Tibial artery (tissue), 4 donors: Measurements from ENCODE around the gene MACROD2.

ENCODE experiments used
- DNase-seq, 2 donors: peaks; one replicate each; pipeline ENCODE4 v3.0.0-alpha.2; 2019
- H3K27ac ChIP-seq, 2 donors: fragments of 200-600 bp; sonication (generic) in 1 of 2; 1 replicate in 1 of 2; 2 replicates in 1 of 2; pipeline ENCODE4 v1.5.1; 2018 to 2019; ENCODE audit warnings: mild to moderate bottlenecking in 1 of 2
- H3K27me3 ChIP-seq, 2 donors: fragments of 200-600 bp; sonication (generic) in 1 of 2; one replicate each; pipeline versions ENCODE4 v1.5.1 to v1.6.0; 2016 to 2019
- H3K36me3 ChIP-seq, 3 donors: fragments of 200-600 bp; sonication (generic) in 2 of 3; one replicate each; pipeline ENCODE4 v1.5.1; 2016 to 2019; ENCODE audit warnings: mild to moderate bottlenecking in 2 of 3
- H3K4me1 ChIP-seq, 4 donors: fragments of 200-600 bp; sonication (generic) in 2 of 4; 1 replicate in 3 of 4; 2 replicates in 1 of 4; pipeline ENCODE4 v1.5.1; 2016 to 2019
- H3K4me3 ChIP-seq, 2 donors: fragments of 200-600 bp; sonication (generic) in 1 of 2; 1 replicate in 1 of 2; 2 replicates in 1 of 2; pipeline ENCODE4 v1.5.1; 2018 to 2019; ENCODE audit warnings: mild to moderate bottlenecking in 2 of 2
- H3K9me3 ChIP-seq, 3 donors: fragments of 200-600 bp; sonication (generic) in 1 of 3; one replicate each; pipeline ENCODE4 v1.5.1; 2016 to 2019
- intact Hi-C: fragments of 100-400 bp; cut with DNase I; formaldehyde crosslinking; loops from one replicate; pipeline ENCODE4 v1.15.0; 2023; ENCODE audit warnings: low total_unique reads
- TF ChIP-seq, protein P1 (sequence below), 2 experiments: fragments of 200-600 bp in 1 of 2; fragments of 450-650 bp in 1 of 2; IDR thresholded peaks; one replicate each; pipeline ENCODE4 v1.5.1; 2017 to 2019; ENCODE audit warnings: antibody characterized with exemption in 2 of 2, mild to moderate bottlenecking in 1 of 2, moderate library complexity in 1 of 2

Gene MACROD2

DNA sequence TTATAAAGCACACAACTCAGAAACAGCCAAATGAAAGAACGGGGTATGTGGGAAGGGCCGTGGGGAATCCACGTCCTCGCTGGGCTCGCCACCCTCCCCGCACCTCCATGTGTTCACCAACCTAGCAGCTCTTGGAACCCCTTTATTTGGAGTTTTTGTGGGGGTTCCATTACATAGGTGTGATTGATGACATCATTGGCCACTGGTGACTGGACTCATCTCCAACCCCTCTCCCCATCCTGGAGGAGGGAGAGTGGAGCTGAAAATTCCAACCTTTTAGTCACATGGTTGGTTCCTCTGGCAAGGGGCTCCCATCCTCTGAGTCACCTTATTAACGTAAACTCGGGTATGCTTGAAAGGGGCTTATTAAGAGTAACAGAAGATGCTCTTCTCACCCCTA lies 934.1 kb downstream of the MACROD2 start:
- TF ChIP-seq, protein P1, sequence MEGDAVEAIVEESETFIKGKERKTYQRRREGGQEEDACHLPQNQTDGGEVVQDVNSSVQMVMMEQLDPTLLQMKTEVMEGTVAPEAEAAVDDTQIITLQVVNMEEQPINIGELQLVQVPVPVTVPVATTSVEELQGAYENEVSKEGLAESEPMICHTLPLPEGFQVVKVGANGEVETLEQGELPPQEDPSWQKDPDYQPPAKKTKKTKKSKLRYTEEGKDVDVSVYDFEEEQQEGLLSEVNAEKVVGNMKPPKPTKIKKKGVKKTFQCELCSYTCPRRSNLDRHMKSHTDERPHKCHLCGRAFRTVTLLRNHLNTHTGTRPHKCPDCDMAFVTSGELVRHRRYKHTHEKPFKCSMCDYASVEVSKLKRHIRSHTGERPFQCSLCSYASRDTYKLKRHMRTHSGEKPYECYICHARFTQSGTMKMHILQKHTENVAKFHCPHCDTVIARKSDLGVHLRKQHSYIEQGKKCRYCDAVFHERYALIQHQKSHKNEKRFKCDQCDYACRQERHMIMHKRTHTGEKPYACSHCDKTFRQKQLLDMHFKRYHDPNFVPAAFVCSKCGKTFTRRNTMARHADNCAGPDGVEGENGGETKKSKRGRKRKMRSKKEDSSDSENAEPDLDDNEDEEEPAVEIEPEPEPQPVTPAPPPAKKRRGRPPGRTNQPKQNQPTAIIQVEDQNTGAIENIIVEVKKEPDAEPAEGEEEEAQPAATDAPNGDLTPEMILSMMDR (IDR thresholded peaks at IDR 0.05): no peak
- intact Hi-C loops: no loop called here

DNA sequence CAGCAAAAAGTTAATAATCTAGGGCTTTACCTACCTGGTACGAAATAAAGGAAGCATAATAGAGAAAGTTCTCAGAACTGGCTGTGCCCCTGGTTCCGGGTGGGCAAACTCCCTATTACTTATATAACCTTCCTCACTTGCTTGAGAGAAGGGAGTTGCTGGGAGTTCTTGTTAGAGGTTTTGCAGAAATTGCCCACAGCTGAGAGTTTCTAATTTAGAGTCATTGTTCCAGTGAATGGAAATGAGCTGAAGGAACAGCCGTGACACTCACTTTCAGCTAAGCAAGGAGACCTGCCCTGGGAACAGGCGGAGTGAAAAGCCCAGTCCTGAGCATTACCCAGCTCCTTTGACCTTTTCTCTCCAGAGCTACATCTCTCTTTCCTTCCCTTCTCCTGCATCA lies 936.7 kb downstream of the MACROD2 start:
- DNase-seq: no peak
- TF ChIP-seq, protein P1 (IDR thresholded peaks at IDR 0.05): no peak

More for the DNA sequence above, 934.1 kb downstream of the MACROD2 start:
- DNase-seq: no peak
- Histone ChIP-seq H3K36me3 (no peaks in the 10 kb centered on the region), H3K9me3 (no peaks in the 10 kb centered on the region), H3K4me1 (peaks cover 0 to 8% (median 0%) of the 10 kb centered on the region in 4 donors), H3K27me3 (no peaks in the 10 kb centered on the region), H3K27ac (no peak overlapping the region), H3K4me3 (no peak overlapping the region)

DNA sequence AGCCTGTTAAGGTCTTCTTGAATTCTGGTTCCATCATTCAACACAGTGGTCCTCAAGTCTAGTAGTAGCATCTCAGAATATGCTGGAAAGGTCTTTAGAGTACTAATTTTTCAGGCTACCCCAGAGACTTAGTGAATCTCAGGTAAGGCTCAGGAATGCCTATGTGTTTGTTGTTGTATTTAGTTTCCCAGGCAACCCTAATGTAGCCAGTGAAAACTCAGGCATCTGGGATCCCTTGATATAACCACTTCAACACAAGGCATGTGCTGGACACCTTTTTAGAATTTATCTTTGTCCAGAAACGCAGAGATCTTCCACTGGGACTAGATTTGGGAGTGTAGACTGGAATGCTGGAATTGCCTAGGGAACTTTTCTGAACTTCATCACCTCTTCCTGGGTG lies 940.0 kb downstream of the MACROD2 start:
- TF ChIP-seq, protein P1 (IDR thresholded peaks at IDR 0.05): no peak
- intact Hi-C loops: no loop called here

More for the DNA sequence above, 936.7 kb downstream of the MACROD2 start:
- H3K36me3 ChIP-seq: no peaks in the 10 kb centered on the region
- H3K4me1 ChIP-seq: no peaks in the 10 kb centered on the region
- H3K27ac ChIP-seq: no peak overlapping the region
- H3K4me3 ChIP-seq: no peak overlapping the region
- intact Hi-C loops: no loop called here
- H3K9me3 ChIP-seq: no peaks in the 10 kb centered on the region
- no peaks in the 10 kb centered on the region for H3K27me3 ChIP-seq

DNA sequence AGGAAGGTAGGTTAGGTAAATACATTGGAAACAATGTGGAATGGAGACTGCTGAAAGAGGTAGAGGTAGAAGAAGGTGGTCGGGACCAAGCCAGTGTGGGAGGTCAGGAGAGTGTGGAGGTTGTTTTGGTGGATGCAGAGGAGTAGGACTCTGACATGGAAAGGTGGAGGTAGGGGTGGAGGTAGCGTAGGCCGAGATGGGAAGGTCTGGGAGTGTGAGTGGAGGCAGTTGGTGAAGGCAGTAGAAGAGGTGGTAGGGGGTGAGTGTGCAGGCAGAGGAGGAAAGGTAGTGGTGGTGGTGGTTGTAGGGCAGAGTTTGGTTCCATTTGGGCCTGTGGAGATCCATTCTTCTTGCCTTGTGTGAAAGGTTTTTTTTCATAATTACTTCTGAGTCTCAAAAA lies 941.7 kb downstream of the MACROD2 start:
- Histone ChIP-seq H3K27ac (no peak overlapping the region), H3K4me1 (no peaks in the 10 kb centered on the region), H3K4me3 (no peak overlapping the region), H3K9me3 (peaks cover 0 to 6% (median 0%) of the 10 kb centered on the region in 3 donors), H3K27me3 (no peaks in the 10 kb centered on the region), H3K36me3 (no peaks in the 10 kb centered on the region)
- no peak for DNase-seq
- TF ChIP-seq, protein P1 (IDR thresholded peaks at IDR 0.05): no peak
- intact Hi-C loops: no loop called here

More for the DNA sequence above, 940.0 kb downstream of the MACROD2 start:
- no peaks in the 10 kb centered on the region for H3K36me3 ChIP-seq
- H3K4me3 ChIP-seq: no peak overlapping the region
- H3K27ac ChIP-seq: no peak overlapping the region
- H3K4me1 ChIP-seq: no peaks in the 10 kb centered on the region
- H3K9me3 ChIP-seq: peaks cover 0 to 6% (median 0%) of the 10 kb centered on the region in 3 donors
- H3K27me3 ChIP-seq: no peaks in the 10 kb centered on the region
- DNase-seq: no peak

DNA sequence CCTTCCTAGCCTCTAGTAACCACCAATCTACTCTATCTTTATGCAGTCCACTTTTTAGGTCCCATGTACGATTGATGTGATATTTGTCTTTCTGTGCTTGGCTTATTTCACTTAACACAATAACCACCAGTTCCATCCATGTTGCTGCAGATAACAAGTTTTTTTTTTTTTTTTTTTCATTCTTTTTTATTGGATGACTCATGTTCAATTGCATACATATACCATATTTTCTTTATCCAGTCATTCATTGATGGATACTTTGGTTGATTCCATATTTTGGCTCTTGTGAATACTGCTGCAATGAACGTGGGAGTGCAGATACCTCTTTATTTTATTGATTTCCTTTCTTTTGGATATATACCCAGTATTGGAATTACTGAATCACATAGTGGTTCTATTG lies 942.5 kb downstream of the MACROD2 start:
- TF ChIP-seq, protein P1 (IDR thresholded peaks at IDR 0.05): no peak
- H3K4me1 ChIP-seq: no peaks in the 10 kb centered on the region

DNA sequence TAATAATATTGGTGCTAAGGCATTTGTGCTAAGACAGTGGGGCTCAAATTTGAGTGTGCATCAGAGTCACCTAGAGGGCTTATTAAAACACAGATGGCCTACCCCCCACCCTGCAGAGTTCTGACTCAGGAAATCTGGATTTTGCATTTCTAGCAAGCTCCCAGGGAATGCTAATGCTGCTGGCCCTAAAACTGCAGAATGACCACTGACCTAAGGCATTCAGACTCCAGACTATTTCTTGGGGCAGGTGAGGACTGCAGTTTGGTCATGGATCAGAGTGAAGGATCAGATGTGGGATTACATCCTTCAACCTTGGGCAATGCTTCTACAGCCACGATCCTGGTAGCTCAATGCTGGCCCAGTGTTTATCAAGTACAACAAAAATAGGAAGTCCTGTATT lies 952.2 kb downstream of the MACROD2 start:
- Histone ChIP-seq H3K4me1 (peaks cover 0 to 12% (median 2%) of the 10 kb centered on the region in 4 donors), H3K4me3 (no peak overlapping the region), H3K27me3 (no peaks in the 10 kb centered on the region), H3K36me3 (no peaks in the 10 kb centered on the region), H3K9me3 (no peaks in the 10 kb centered on the region), H3K27ac (no peak overlapping the region)
- intact Hi-C loops: no loop called here
- no peak for DNase-seq
- TF ChIP-seq, protein P1 (IDR thresholded peaks at IDR 0.05): no peak

More for the DNA sequence above, 942.5 kb downstream of the MACROD2 start:
- DNase-seq: no peak
- no peak overlapping the region for H3K27ac ChIP-seq
- no peaks in the 10 kb centered on the region for H3K36me3 ChIP-seq
- H3K4me3 ChIP-seq: no peak overlapping the region
- H3K27me3 ChIP-seq: no peaks in the 10 kb centered on the region
- peaks cover 0 to 6% (median 0%) of the 10 kb centered on the region in 3 donors for H3K9me3 ChIP-seq
- intact Hi-C loops: no loop called here
